SU-DHL-6 (cell line): Measurements from ENCODE around the gene NEUROG1.

Experiments used
- EZH2phosphoT487 ChIP-seq: fragments of 200-600 bp; sonication (generic), shearing (Covaris generic); conservative IDR thresholded peaks from 2 replicates; pipeline ENCODE4 v1.6.1; 2018; ENCODE audit warnings: mild to moderate bottlenecking, antibody characterized with exemption, low read length, moderate library complexity, mixed read lengths
- TF ChIP-seq, protein P1 (sequence below): fragments of 200-600 bp; sonication (generic); IDR thresholded peaks from one replicate; pipeline ENCODE4 v1.5.1; 2017; ENCODE audit warnings: antibody characterized with exemption, mild to moderate bottlenecking, low read length, moderate library complexity; ENCODE audit not compliant: insufficient read depth, poor library complexity, severe bottlenecking

DNA sequence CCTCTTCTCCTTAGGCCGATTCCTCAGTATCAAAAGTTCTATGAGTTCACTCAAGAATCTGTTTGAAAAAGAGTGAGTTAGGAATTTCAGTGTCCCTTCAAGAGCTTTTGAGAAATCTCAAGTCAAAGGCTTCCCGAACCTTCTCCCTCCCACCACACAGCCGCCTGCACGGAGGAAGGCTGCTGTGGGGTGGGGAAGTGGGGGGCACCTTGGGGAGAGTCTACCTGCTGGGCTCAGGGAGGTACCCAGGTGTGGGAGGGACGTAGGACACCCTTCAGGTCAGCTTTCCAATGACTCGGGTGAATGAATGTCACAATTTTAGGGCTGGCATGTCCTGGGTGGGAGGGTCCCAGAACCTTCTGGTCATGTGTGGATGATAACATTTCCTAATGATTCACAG lies 25.5 kb upstream of the NEUROG1 start:
- TF ChIP-seq, protein P1, sequence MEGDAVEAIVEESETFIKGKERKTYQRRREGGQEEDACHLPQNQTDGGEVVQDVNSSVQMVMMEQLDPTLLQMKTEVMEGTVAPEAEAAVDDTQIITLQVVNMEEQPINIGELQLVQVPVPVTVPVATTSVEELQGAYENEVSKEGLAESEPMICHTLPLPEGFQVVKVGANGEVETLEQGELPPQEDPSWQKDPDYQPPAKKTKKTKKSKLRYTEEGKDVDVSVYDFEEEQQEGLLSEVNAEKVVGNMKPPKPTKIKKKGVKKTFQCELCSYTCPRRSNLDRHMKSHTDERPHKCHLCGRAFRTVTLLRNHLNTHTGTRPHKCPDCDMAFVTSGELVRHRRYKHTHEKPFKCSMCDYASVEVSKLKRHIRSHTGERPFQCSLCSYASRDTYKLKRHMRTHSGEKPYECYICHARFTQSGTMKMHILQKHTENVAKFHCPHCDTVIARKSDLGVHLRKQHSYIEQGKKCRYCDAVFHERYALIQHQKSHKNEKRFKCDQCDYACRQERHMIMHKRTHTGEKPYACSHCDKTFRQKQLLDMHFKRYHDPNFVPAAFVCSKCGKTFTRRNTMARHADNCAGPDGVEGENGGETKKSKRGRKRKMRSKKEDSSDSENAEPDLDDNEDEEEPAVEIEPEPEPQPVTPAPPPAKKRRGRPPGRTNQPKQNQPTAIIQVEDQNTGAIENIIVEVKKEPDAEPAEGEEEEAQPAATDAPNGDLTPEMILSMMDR, result no peak
- no peak for TF ChIP-seq EZH2phosphoT487
